ENCODE data around the gene TWNK. TPM values are rescaled to one million over a fixed set of nuclear protein-coding genes. Genes with fewer than 3 reads are reported as not detected.
A peak's percentile ranks its signal among the peaks of the same experiment; 100 is the strongest.

The TWNK gene
- total and polyA plus RNA-seq, 2 of the 4 experiments (the other 2 are of a cell fraction): 7.7 to 8.8 TPM

DNA sequence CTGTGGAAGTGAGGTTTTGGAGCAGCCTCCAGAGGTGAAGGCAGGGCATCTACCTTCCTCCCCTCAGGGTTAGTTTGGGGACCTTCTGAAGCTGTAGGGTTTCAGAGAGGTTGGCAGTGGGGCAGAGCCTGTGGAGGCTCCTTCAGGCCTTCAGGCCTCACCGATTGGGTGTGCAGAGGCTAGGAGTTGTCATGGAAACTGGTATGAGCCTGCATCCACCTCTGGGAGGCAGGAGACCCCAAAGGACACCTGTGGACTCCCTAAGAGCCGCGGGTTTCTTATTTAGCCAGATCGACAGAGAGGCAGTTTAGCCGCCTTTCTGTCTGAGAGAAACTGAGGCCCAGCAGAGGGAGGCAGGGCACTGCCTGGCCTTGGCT, 14.3 kb downstream of the TWNK start (continued):
- TF ChIP-seq, protein P1, sequence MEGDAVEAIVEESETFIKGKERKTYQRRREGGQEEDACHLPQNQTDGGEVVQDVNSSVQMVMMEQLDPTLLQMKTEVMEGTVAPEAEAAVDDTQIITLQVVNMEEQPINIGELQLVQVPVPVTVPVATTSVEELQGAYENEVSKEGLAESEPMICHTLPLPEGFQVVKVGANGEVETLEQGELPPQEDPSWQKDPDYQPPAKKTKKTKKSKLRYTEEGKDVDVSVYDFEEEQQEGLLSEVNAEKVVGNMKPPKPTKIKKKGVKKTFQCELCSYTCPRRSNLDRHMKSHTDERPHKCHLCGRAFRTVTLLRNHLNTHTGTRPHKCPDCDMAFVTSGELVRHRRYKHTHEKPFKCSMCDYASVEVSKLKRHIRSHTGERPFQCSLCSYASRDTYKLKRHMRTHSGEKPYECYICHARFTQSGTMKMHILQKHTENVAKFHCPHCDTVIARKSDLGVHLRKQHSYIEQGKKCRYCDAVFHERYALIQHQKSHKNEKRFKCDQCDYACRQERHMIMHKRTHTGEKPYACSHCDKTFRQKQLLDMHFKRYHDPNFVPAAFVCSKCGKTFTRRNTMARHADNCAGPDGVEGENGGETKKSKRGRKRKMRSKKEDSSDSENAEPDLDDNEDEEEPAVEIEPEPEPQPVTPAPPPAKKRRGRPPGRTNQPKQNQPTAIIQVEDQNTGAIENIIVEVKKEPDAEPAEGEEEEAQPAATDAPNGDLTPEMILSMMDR (conservative IDR thresholded peaks at IDR 0.05; ENCODE audit: low read depth, low read length): no peak
- no peak for TF ChIP-seq CEBPB (IDR thresholded peaks at IDR 0.05; ENCODE audit: low read depth, low read length)

DNA sequence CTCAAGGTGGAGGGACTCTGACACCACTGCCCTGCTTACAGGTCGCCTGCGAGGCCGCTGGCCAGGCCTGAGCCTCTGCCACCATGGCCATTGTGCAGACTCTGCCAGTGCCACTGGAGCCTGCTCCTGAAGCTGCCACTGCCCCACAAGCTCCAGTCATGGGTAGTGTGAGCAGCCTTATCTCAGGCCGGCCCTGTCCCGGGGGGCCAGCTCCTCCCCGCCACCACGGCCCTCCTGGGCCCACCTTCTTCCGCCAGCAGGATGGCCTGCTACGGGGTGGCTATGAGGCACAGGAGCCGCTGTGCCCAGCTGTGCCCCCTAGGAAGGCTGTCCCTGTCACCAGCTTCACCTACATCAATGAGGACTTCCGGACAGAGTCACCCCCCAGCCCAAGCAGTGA, 15.1 kb downstream of the TWNK start:
- Histone ChIP-seq H4K20me1 (ENCODE audit: insufficient read depth, low read length) (peaks cover 64% of the 10 kb centered on the region), H4K5ac (ENCODE audit: low read depth, low read length) (no peak overlapping the region), H2BK20ac (ENCODE audit: low read depth, low read length) (no peak overlapping the region), H3K27me3 (ENCODE audit: control insufficient read depth, insufficient read depth, low read length) (no peaks in the 10 kb centered on the region), H3K79me1 (ENCODE audit: low read depth in 1 of 2, low read length in 2 of 2) (peaks cover 22 to 73% of the 10 kb centered on the region in 2 experiments), H3K23ac (ENCODE audit: low read depth, low read length) (peak overlapping the region; percentile 15; the same call in 1 of the 2 replicates), H3K56ac (ENCODE audit: extremely low read depth, insufficient read depth, low read length) (no peak overlapping the region), H2AK5ac (ENCODE audit: low read depth, low read length) (peak overlapping the region; percentile 56; the same call in 1 of the 2 replicates), H4K91ac (ENCODE audit: insufficient read depth, low read depth, low read length) (no peak overlapping the region), H3K4ac (ENCODE audit: low read depth, low read length) (peak overlapping the region; percentile 24), H2AFZ (replicated peaks; ENCODE audit: low read length, poor library complexity) (no peak overlapping the region), H3K4me3 (ENCODE audit: insufficient read depth, low read depth, low read length) (no peak overlapping the region), H3K9ac (ENCODE audit: low read depth, low read length) (peak overlapping the region; percentile 76), H3K9me1 (ENCODE audit: insufficient read depth, low read length) (peaks cover 4% of the 10 kb centered on the region; the same call in 1 of the 2 replicates), H3K18ac (ENCODE audit: low read depth, low read length) (no peak overlapping the region), H3K4me2 (ENCODE audit: low read depth, low read length) (peak overlapping the region; percentile 92; the same call in 1 of the 2 replicates), H2BK15ac (ENCODE audit: low read depth, low read length) (no peak overlapping the region), H2BK120ac (ENCODE audit: low read depth, low read length) (no peak overlapping the region), H3K14ac (replicated peaks; ENCODE audit: low read depth, low read length) (0 out of 2 replicates have a peak overlapping the region, but pooled peaks have one; percentile 14), H3K27ac (ENCODE audit: insufficient read depth, low read length) (peak overlapping the region; percentile 91), H4K8ac (ENCODE audit: low read depth in 2 of 2, low read length in 2 of 2) (no peak overlapping the region), H3K36me3 (ENCODE audit: control insufficient read depth, insufficient read depth, low read length) (peaks cover 47% of the 10 kb centered on the region), H2AK9ac (replicated peaks; ENCODE audit: low read depth, low read length, poor library complexity) (peak overlapping the region; percentile 21), H3K4me1 (ENCODE audit: control insufficient read depth, insufficient read depth, low read length) (peaks cover 33% of the 10 kb centered on the region), H2BK5ac (ENCODE audit: low read depth, low read length, poor library complexity, severe bottlenecking) (peak overlapping the region; percentile 57), H3K9me3 (ENCODE audit: control insufficient read depth, insufficient read depth, low read length) (no peaks in the 10 kb centered on the region)
- ATAC-seq (ENCODE audit: low read depth): no peak
- intact Hi-C loops (cut with micrococcal nuclease): no loop called here
- ChIA-PET CTCF (interaction anchor here (1.5 to 3.2 kb wide), 2 partner anchors 9 to 12 kb away, joined by 4 to 10 read pairs; no protein-coding TSS in a partner anchor), POLR2A (ENCODE audit: unreplicated experiment) (interaction anchor here (0.5 kb wide), 1 partner anchor 507 kb away, joined by 9 read pairs; no protein-coding TSS in a partner anchor)
- no TSS peak for BruUV-seq (replicated peaks)
- in situ Hi-C loops (cut with MboI; ENCODE audit: low sequenced_read_pairs): no loop called here
- dilution Hi-C loops (cut with HindIII; ENCODE audit: low sequenced_read_pairs, unreplicated experiment): no loop called here
- TF ChIP-seq, protein P2, sequence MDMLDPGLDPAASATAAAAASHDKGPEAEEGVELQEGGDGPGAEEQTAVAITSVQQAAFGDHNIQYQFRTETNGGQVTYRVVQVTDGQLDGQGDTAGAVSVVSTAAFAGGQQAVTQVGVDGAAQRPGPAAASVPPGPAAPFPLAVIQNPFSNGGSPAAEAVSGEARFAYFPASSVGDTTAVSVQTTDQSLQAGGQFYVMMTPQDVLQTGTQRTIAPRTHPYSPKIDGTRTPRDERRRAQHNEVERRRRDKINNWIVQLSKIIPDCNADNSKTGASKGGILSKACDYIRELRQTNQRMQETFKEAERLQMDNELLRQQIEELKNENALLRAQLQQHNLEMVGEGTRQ (IDR thresholded peaks at IDR 0.05; ENCODE audit: low read depth, low read length): no peak
- no peak for TF ChIP-seq MXI1 (IDR thresholded peaks at IDR 0.05; ENCODE audit: borderline replicate concordance, low read depth, low read length)
- no peak for TF ChIP-seq NFE2L2 (IDR thresholded peaks at IDR 0.05; ENCODE audit: low read depth, low read length)
- TF ChIP-seq BHLHE40 (IDR thresholded peaks at IDR 0.05; ENCODE audit: low read depth, low read length): no peak
- TF ChIP-seq MAFK (IDR thresholded peaks at IDR 0.05; ENCODE audit: low read depth, low read length): no peak
- TF ChIP-seq, protein P3, sequence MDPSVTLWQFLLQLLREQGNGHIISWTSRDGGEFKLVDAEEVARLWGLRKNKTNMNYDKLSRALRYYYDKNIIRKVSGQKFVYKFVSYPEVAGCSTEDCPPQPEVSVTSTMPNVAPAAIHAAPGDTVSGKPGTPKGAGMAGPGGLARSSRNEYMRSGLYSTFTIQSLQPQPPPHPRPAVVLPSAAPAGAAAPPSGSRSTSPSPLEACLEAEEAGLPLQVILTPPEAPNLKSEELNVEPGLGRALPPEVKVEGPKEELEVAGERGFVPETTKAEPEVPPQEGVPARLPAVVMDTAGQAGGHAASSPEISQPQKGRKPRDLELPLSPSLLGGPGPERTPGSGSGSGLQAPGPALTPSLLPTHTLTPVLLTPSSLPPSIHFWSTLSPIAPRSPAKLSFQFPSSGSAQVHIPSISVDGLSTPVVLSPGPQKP (IDR thresholded peaks at IDR 0.05; ENCODE audit: borderline replicate concordance, low read depth, low read length): no peak
- no peak for TF ChIP-seq CHD1 (IDR thresholded peaks at IDR 0.05; ENCODE audit: low read depth, low read length)
- no peak for TF ChIP-seq MAZ (IDR thresholded peaks at IDR 0.05; ENCODE audit: borderline replicate concordance, low read depth, low read length)
- TF ChIP-seq RFX5 (IDR thresholded peaks at IDR 0.05; ENCODE audit: low read depth, low read length): no peak
- no peak for TF ChIP-seq CEBPB (IDR thresholded peaks at IDR 0.05; ENCODE audit: low read depth, low read length)
- no peak for TF ChIP-seq RCOR1 (IDR thresholded peaks at IDR 0.05; ENCODE audit: insufficient replicate concordance, low read length)
- TF ChIP-seq POLR2A (IDR thresholded peaks at IDR 0.05; ENCODE audit: low read depth, low read length): no peak
- no peak for DNase-seq
- 91% methylated on average over 5 of the region's 11 CpGs; no CpG with 5 or more reads in 1 of the 2 experiments for WGBS, 2 experiments (ENCODE audit: extremely low coverage in 2 of 2, insufficient read length in 1 of 2)
